HG02623 (cell line): ENCODE data around the gene CLEC4C.
"Not testable (repeated sequence)": the region's sequence is repeated elsewhere in the genome, so short reads cannot be mapped to it uniquely, and the experiment has no call there.

Experiments
- ATAC-seq: cut with Tn5 transposase; IDR thresholded peaks from one replicate; pipeline ENCODE4 v1.9.1; 2021; ENCODE audit warnings: moderate library complexity; ENCODE audit not compliant: unreplicated experiment

The CLEC4C gene

GRCh38 chr12:7747246-7747645 is at the start of gene CLEC4C:
CLEC4C (minus strand) TSS chr12:7747375; CDS start chr12:7747348, 27 bp downstream.
- no peak for ATAC-seq

GRCh38 chr12:7793211-7793610 is 46.0 kb upstream of the CLEC4C start:
- ATAC-seq: no peak

GRCh38 chr12:7788884-7789528 is 41.8 kb upstream of the CLEC4C start, which contains the start of gene NANOG:
NANOG (plus strand) TSS chr12:7789402; CDS start chr12:7789615, 213 bp downstream.
- ATAC-seq: not testable (repeated sequence)

GRCh38 chr12:7788294-7788660 is 41.1 kb upstream of the CLEC4C start:
- no peak for ATAC-seq

GRCh38 chr12:7787574-7788293 is 40.6 kb upstream of the CLEC4C start:
- no peak for ATAC-seq

GRCh38 chr12:7784701-7785100 is 37.5 kb upstream of the CLEC4C start:
- no peak for ATAC-seq

- not testable (repeated sequence) for ATAC-seq
Observed at GRCh38 chr12:7783433-7783832, 36.3 kb upstream of the CLEC4C start.

GRCh38 chr12:7782055-7782454 is 34.9 kb upstream of the CLEC4C start:
- no peak for ATAC-seq

GRCh38 chr12:7781274-7781673 is 34.1 kb upstream of the CLEC4C start:
- no peak for ATAC-seq

- ATAC-seq: no peak
Observed at GRCh38 chr12:7769999-7770398, 22.8 kb upstream of the CLEC4C start.

- ATAC-seq: no peak
Observed at GRCh38 chr12:7758766-7759140, 11.6 kb upstream of the CLEC4C start.

GRCh38 chr12:7756993-7757392 is 9.8 kb upstream of the CLEC4C start:
- no peak for ATAC-seq

- not testable (repeated sequence) for ATAC-seq
Observed at GRCh38 chr12:7755668-7756067, 8.5 kb upstream of the CLEC4C start.

GRCh38 chr12:7751941-7752922 is 5.1 kb upstream of the CLEC4C start:
- ATAC-seq: not testable (repeated sequence)

GRCh38 chr12:7751394-7751793 is 4.2 kb upstream of the CLEC4C start:
- ATAC-seq: no peak

- no peak for ATAC-seq
Observed at GRCh38 chr12:7750350-7750749, 3.2 kb upstream of the CLEC4C start.

GRCh38 chr12:7749442-7749841 is 2.3 kb upstream of the CLEC4C start:
- ATAC-seq: no peak

GRCh38 chr12:7748852-7749251 is 1.7 kb upstream of the CLEC4C start:
- no peak for ATAC-seq

GRCh38 chr12:7732993-7733392 is 14.2 kb downstream of the CLEC4C start:
- ATAC-seq: no peak

GRCh38 chr12:7731486-7731885 is 15.7 kb downstream of the CLEC4C start:
- no peak for ATAC-seq

- ATAC-seq: not testable (repeated sequence)
Observed at GRCh38 chr12:7730984-7731383, 16.2 kb downstream of the CLEC4C start.
